A673 (cell line): ENCODE measurements around the gene MARS1.

ENCODE experiments used
- EZH2 ChIP-seq: fragments of 200-600 bp; sonication (generic); IDR thresholded peaks from 2 replicates; pipeline ENCODE4 v1.6.1; 2017; ENCODE audit warnings: borderline replicate concordance, low read depth, mild to moderate bottlenecking, mixed read lengths, antibody characterized with exemption, low read length; ENCODE audit not compliant: poor library complexity, severe bottlenecking
- TF ChIP-seq, protein P1 (sequence below): fragments of 300-800, 200-600 bp; sonication (generic); conservative IDR thresholded peaks from 2 replicates; pipeline ENCODE4 v1.5.1; 2017; ENCODE audit warnings: low read depth, mild to moderate bottlenecking, antibody characterized with exemption, low read length, moderate library complexity, mixed read lengths

DNA sequence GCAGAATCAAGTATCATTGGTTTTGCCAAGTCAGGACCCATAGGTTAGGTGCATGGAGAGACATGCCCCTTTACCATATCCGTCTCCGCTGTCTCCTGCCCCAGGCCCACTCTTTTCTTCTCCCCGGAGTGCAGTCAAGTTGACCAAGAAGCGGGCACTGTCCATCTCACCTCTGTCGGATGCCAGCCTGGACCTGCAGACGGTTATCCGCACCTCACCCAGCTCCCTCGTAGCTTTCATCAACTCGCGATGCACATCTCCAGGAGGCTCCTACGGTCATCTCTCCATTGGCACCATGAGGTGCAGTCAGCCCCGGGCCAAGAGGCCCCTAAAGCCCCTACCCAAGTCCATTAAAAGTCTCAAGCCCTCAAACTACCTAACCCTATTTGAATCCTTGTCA lies 23.3 kb upstream of the MARS1 start:
- no peak for TF ChIP-seq EZH2
- TF ChIP-seq, protein P1, sequence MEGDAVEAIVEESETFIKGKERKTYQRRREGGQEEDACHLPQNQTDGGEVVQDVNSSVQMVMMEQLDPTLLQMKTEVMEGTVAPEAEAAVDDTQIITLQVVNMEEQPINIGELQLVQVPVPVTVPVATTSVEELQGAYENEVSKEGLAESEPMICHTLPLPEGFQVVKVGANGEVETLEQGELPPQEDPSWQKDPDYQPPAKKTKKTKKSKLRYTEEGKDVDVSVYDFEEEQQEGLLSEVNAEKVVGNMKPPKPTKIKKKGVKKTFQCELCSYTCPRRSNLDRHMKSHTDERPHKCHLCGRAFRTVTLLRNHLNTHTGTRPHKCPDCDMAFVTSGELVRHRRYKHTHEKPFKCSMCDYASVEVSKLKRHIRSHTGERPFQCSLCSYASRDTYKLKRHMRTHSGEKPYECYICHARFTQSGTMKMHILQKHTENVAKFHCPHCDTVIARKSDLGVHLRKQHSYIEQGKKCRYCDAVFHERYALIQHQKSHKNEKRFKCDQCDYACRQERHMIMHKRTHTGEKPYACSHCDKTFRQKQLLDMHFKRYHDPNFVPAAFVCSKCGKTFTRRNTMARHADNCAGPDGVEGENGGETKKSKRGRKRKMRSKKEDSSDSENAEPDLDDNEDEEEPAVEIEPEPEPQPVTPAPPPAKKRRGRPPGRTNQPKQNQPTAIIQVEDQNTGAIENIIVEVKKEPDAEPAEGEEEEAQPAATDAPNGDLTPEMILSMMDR, result no peak
